A549 (cell line): ENCODE results near the gene GSKIP. TPM values are rescaled to one million over a fixed set of nuclear protein-coding genes. Genes with fewer than 3 reads are reported as not detected.
A peak's percentile ranks its signal among the peaks of the same experiment; 100 is the strongest.

Experiments used
- ATAC-seq, 2 experiments: fragments of 200-7000 bp in 1 of 2; fragments of >200 bp in 1 of 2; cut with Nextera tagmentation in 1 of 2; cut with Tn5 transposase in 1 of 2; 3 replicates each; pipeline versions ENCODE4 v1.8.0 to v1.9.1; 2018 to 2020; ENCODE audit warnings: mild to moderate bottlenecking in 1 of 2, moderate library complexity in 1 of 2
- CTCF ChIA-PET: fragments of 300-600 bp; sonication (Branson Sonifier 250); formaldehyde crosslinking; extraction: SDS; loops from one replicate; lab custom pipeline; 2021; ENCODE audit warnings: antibody characterized with exemption, inconsistent platforms; lab: Yijun Ruan, JAX
- POLR2A ChIA-PET: fragments of 350-600 bp; formaldehyde crosslinking; extraction: SDS; loops from one replicate; lab custom pipeline; 2021; ENCODE audit warnings: antibody characterized with exemption, inconsistent platforms; lab: Yijun Ruan, JAX
- DNase-seq, 2 experiments: peaks; one replicate each; pipeline versions ENCODE4 v3.0.0 to v3.0.0-alpha.2; 2011 to 2016; ENCODE audit warnings: low read depth in 1 of 2, low spot score in 1 of 2
- FAIRE-seq: peaks from 2 replicates; lab custom pipeline; 2011; peaks lifted over from hg19 to GRCh38; lab: Jason Lieb, UNC
- H3K27ac ChIP-seq, 2 experiments: fragments of >200 bp; sonication (Bioruptor Twin); formaldehyde crosslinking; 3 replicates each; pipeline ENCODE4 v1.5.1; 2016 to 2017
- H3K4me1 ChIP-seq: fragments of >200 bp; sonication (Bioruptor Twin); formaldehyde crosslinking; 3 replicates; pipeline ENCODE4 v1.6.1; 2016
- H3K4me2 ChIP-seq: fragments of >200 bp; sonication (Bioruptor Twin); formaldehyde crosslinking; 3 replicates; pipeline ENCODE4 v1.6.1; 2016
- H3K4me3 ChIP-seq: fragments of >200 bp; sonication (Bioruptor Twin); formaldehyde crosslinking; 3 replicates; pipeline ENCODE4 v1.5.1; 2016
- H3K9me3 ChIP-seq: fragments of >200 bp; sonication (Bioruptor Twin); formaldehyde crosslinking; 3 replicates; pipeline ENCODE4 v1.6.1; 2016
- CBX2 ChIP-seq: fragments of 200-600 bp; sonication (generic); IDR thresholded peaks from 2 replicates; pipeline ENCODE4 v1.6.1; 2016; ENCODE audit warnings: low read depth, mild to moderate bottlenecking, borderline replicate concordance
- CEBPB ChIP-seq, 2 experiments: fragments of >200 bp in 1 of 2; sonication (Bioruptor Twin) in 1 of 2; formaldehyde crosslinking in 1 of 2; IDR thresholded peaks; 2 replicates each; pipeline ENCODE4 v1.6.1; 2012 to 2016
- CHD2 ChIP-seq: fragments of 150-350 bp; IDR thresholded peaks from 2 replicates; pipeline ENCODE4 v1.6.1; 2014; ENCODE audit warnings: low read length; ENCODE audit not compliant: partially characterized antibody
- EHF ChIP-seq: fragments of 250-450 bp; sonication (Bioruptor Pico); IDR thresholded peaks from 2 replicates; pipeline ENCODE4 v1.5.0; 2020; ENCODE audit warnings: mild to moderate bottlenecking
- ESRRA ChIP-seq: fragments of 150-350 bp; IDR thresholded peaks from 2 replicates; pipeline ENCODE4 v1.6.1; 2014; ENCODE audit warnings: mild to moderate bottlenecking, low read length, borderline replicate concordance
- FOXS1 ChIP-seq: fragments of 250-450 bp; sonication (Bioruptor Pico); IDR thresholded peaks from 2 replicates; pipeline ENCODE4 v1.5.0; 2020; ENCODE audit warnings: mild to moderate bottlenecking, moderate library complexity
- MYC ChIP-seq: IDR thresholded peaks from 2 replicates; pipeline ENCODE4 v1.6.1; 2012; ENCODE audit warnings: mild to moderate bottlenecking, inconsistent platforms, low read length, improper control_type of control experiment, borderline replicate concordance
- PHF8 ChIP-seq: fragments of 200-600 bp; sonication (generic); IDR thresholded peaks from 2 replicates; pipeline ENCODE4 v1.6.1; 2016; ENCODE audit warnings: low read depth, mild to moderate bottlenecking, antibody characterized with exemption, moderate library complexity, borderline replicate concordance
- RARB ChIP-seq: fragments of 250-450 bp; sonication (Bioruptor Pico); IDR thresholded peaks from 2 replicates; pipeline ENCODE4 v1.8.0; 2021; ENCODE audit warnings: mild to moderate bottlenecking, moderate library complexity
- RCOR1 ChIP-seq: fragments of 150-350 bp; IDR thresholded peaks from 2 replicates; pipeline ENCODE4 v1.6.1; 2014; ENCODE audit warnings: antibody characterized with exemption, low read length, low read depth
- RFX5 ChIP-seq: fragments of 450-650 bp; IDR thresholded peaks from 2 replicates; pipeline ENCODE4 v1.7.1; 2014; ENCODE audit warnings: antibody characterized with exemption, mild to moderate bottlenecking, moderate library complexity
- RNF2 ChIP-seq: fragments of 200-600 bp; sonication (generic); IDR thresholded peaks from 2 replicates; pipeline ENCODE4 v1.6.1; 2016; ENCODE audit warnings: low read depth, mild to moderate bottlenecking, antibody characterized with exemption, moderate library complexity, borderline replicate concordance
- SREBF2 ChIP-seq: fragments of 450-650 bp; IDR thresholded peaks from 2 replicates; pipeline ENCODE4 v1.6.1; 2014; ENCODE audit warnings: mild to moderate bottlenecking, moderate library complexity
- ZC3H11A ChIP-seq: fragments of 450-650 bp; IDR thresholded peaks from 2 replicates; pipeline ENCODE4 v1.6.1; 2014; ENCODE audit warnings: antibody characterized with exemption, mild to moderate bottlenecking
- ZFP36 ChIP-seq: fragments of 450-650 bp; IDR thresholded peaks from 2 replicates; pipeline ENCODE4 v1.6.1; 2014; ENCODE audit warnings: borderline replicate concordance; ENCODE audit not compliant: partially characterized antibody
- WGBS: methylation state at CpG from one replicate; pipeline ENCODE4 v1.1.6; 2017; ENCODE audit errors: missing lambda C conversion rate; 5-methylcytosine and 5-hydroxymethylcytosine counted together
- polyA plus RNA-seq, 4 experiments: library from polyadenylated mRNA; depleted of rRNA in 3 of 4; stranded (reverse); fragments of >200 nt; fragmentation: RNase III in 1 of 4; extraction: RNeasy Plus Mini Kit Qiagen cat#74134 plus additional on column Dnase treatment in 1 of 4; gene quantifications; 2 replicates in 3 of 4; 3 replicates in 1 of 4; pipeline ENCODE4 v1.2.3, GENCODE V29; 2011 to 2017
- TF ChIP-seq, protein P1 (sequence below): fragments of >200 bp; sonication (Bioruptor Twin); formaldehyde crosslinking; IDR thresholded peaks from 2 replicates; pipeline ENCODE4 v1.6.1; 2016
- TF ChIP-seq, protein P2 (sequence below): fragments of 250-450 bp; sonication (Bioruptor Pico); IDR thresholded peaks from 2 replicates; pipeline ENCODE4 v1.5.0; 2021; ENCODE audit warnings: mild to moderate bottlenecking, moderate library complexity, borderline replicate concordance
- TF ChIP-seq, protein P3 (sequence below): fragments of 450-650 bp; IDR thresholded peaks from 2 replicates; pipeline ENCODE4 v1.6.1; 2014; ENCODE audit warnings: antibody characterized with exemption
- TF ChIP-seq, protein P4 (sequence below): IDR thresholded peaks from 2 replicates; pipeline ENCODE4 v1.6.1; 2012
- TF ChIP-seq, protein P5 (sequence below): fragments of >200 bp; sonication (Bioruptor Twin); formaldehyde crosslinking; IDR thresholded peaks from 3 replicates; pipeline ENCODE4 v1.6.1; 2016

GSKIP gene
- polyA plus RNA-seq, 2 of the 4 experiments (the other 2 are of a cell fraction), result 30.9 to 57.8 TPM

DNA sequence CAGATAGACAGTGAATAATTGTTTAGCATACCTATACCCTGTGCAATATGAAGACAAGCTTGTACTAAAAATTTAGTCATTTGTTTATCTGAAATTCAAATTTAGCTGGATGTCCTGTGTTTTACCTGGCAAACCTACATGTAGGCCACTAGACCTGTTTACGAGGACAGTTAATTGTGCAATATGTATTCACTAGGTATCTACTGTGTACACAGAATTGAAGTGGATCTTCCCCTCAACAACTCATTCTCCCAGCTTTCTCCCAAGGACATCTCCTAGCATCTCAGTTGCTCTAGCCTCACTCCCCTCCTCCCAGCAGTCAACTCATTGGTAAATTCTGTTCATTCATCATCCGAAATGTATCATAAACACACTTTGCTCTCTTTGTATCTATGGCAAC, 53.9 kb downstream of the GSKIP start:
- CTCF ChIA-PET, result interaction anchor here (1.5 to 3.4 kb wide), 2 partner anchors 120 to 318 kb away, joined by 4 to 8 read pairs; no protein-coding TSS in a partner anchor
- no peak for ATAC-seq
- H3K9me3 ChIP-seq, result no peaks in the 10 kb centered on the region
- H3K27ac ChIP-seq, result no peak overlapping the region
- FAIRE-seq, result no peak
- 93% methylated on average over 2 of the region's 2 CpGs for WGBS
- no peak for DNase-seq
- no peaks in the 10 kb centered on the region for H3K4me1 ChIP-seq
- TF ChIP-seq, protein P1, sequence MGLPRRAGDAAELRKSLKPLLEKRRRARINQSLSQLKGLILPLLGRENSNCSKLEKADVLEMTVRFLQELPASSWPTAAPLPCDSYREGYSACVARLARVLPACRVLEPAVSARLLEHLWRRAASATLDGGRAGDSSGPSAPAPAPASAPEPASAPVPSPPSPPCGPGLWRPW, result no peak
- TF ChIP-seq EHF (CRISPR knock-in tag), result no peak
- TF ChIP-seq CEBPB (IDR thresholded peaks at IDR 0.05), result 0 out of 4 replicates have a peak, but pooled peaks of 1 of the 2 experiments have one; percentile 11
- no peak for TF ChIP-seq RFX5
- TF ChIP-seq, protein P2, sequence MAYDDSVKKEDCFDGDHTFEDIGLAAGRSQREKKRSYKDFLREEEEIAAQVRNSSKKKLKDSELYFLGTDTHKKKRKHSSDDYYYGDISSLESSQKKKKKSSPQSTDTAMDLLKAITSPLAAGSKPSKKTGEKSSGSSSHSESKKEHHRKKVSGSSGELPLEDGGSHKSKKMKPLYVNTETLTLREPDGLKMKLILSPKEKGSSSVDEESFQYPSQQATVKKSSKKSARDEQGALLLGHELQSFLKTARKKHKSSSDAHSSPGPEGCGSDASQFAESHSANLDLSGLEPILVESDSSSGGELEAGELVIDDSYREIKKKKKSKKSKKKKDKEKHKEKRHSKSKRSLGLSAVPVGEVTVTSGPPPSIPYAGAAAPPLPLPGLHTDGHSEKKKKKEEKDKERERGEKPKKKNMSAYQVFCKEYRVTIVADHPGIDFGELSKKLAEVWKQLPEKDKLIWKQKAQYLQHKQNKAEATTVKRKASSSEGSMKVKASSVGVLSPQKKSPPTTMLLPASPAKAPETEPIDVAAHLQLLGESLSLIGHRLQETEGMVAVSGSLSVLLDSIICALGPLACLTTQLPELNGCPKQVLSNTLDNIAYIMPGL (CRISPR knock-in tag), result no peak
- TF ChIP-seq, all 56 proteins: peak for 1
- POLR2A ChIA-PET, result no interaction called here
- Histone ChIP-seq H3K4me3 (no peak overlapping the region), H3K4me2 (no peak overlapping the region)

DNA sequence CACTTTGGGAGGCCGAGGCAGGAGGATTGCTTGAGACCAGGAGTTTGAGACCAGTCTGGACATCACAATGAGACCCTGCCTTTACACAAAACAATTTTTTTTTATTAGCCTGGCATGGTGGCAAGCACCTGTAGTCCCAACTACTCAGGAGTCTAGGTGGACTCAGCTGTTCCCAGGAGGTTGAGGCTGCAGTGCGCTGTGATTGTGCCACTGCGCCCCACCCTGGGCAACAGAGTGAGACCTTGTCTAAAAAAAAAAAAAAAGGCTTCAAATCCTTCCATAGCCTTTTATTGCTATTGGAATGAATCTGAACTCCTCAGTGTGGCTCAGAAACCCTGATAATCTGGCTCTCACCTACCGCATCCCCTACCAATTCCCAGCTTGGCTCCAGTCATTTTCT, 54.7 kb downstream of the GSKIP start:
- TF ChIP-seq ESRRA (no peak), CHD2 (no peak), RCOR1 (no peak), RFX5 (no peak), FOXS1 (CRISPR knock-in tag) (no peak), ZC3H11A (no peak), PHF8 (no peak), ZFP36 (no peak), RNF2 (no peak), CBX2 (no peak)
- TF ChIP-seq, protein P3, sequence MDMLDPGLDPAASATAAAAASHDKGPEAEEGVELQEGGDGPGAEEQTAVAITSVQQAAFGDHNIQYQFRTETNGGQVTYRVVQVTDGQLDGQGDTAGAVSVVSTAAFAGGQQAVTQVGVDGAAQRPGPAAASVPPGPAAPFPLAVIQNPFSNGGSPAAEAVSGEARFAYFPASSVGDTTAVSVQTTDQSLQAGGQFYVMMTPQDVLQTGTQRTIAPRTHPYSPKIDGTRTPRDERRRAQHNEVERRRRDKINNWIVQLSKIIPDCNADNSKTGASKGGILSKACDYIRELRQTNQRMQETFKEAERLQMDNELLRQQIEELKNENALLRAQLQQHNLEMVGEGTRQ, result no peak
- TF ChIP-seq, protein P4, sequence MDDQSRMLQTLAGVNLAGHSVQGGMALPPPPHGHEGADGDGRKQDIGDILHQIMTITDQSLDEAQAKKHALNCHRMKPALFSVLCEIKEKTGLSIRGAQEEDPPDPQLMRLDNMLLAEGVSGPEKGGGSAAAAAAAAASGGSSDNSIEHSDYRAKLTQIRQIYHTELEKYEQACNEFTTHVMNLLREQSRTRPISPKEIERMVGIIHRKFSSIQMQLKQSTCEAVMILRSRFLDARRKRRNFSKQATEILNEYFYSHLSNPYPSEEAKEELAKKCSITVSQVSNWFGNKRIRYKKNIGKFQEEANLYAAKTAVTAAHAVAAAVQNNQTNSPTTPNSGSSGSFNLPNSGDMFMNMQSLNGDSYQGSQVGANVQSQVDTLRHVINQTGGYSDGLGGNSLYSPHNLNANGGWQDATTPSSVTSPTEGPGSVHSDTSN, result no peak
- Histone ChIP-seq H3K4me3 (no peak overlapping the region), H3K4me1 (no peaks in the 10 kb centered on the region), H3K9me3 (no peaks in the 10 kb centered on the region), H3K27ac (no peak overlapping the region), H3K4me2 (no peak overlapping the region)
- CTCF ChIA-PET, result interaction anchor here (0.7 to 1.3 kb wide), 2 partner anchors 122 to 317 kb away, joined by 3 read pairs; no protein-coding TSS in a partner anchor
- WGBS, result 85% methylated on average over 4 of the region's 4 CpGs
- POLR2A ChIA-PET, result no interaction called here
- DNase-seq (no peak), FAIRE-seq (no peak), ATAC-seq (no peak)

DNA sequence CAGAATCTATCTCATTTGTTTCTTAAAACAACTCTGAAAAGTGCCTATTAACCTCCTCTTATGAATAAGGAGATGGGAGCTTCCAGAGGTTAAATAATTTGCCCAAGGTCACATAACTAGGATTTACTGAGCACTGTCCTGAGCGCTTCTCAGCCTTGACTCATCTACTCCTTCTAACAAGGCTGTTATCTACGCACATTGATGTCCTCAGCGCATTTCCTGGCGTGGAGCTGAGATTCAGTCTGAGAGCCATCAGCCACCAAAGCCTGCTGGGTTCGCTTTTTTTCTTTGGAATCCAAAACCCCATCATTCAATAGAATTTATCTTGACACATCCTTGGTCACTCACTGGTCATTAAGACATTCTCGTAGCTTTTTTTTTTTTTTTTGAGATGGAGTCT, 57.9 kb downstream of the GSKIP start:
- CTCF ChIA-PET, result interaction anchor here (0.8 to 2.4 kb wide), 6 partner anchors 18 to 322 kb away, joined by 3 to 12 read pairs (median 4); no protein-coding TSS in a partner anchor
- no peak for DNase-seq

More for the DNA sequence above, 57.9 kb downstream of the GSKIP start:
- TF ChIP-seq, protein P4, result no peak
- TF ChIP-seq, protein P5, sequence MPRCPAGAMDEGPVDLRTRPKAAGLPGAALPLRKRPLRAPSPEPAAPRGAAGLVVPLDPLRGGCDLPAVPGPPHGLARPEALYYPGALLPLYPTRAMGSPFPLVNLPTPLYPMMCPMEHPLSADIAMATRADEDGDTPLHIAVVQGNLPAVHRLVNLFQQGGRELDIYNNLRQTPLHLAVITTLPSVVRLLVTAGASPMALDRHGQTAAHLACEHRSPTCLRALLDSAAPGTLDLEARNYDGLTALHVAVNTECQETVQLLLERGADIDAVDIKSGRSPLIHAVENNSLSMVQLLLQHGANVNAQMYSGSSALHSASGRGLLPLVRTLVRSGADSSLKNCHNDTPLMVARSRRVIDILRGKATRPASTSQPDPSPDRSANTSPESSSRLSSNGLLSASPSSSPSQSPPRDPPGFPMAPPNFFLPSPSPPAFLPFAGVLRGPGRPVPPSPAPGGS, result no peak
- TF ChIP-seq CEBPB (IDR thresholded peaks at IDR 0.05), result no peak
- TF ChIP-seq RARB, result no peak
- no peak for TF ChIP-seq CBX2
- no peak for TF ChIP-seq SREBF2
- TF ChIP-seq, protein P1, result no peak
- no peak for TF ChIP-seq MYC
- H3K27ac ChIP-seq, result no peak overlapping the region
- ATAC-seq, result no peak
- FAIRE-seq, result no peak
- H3K4me3 ChIP-seq, result no peak overlapping the region
- 84% methylated on average over 6 of the region's 6 CpGs for WGBS
- H3K4me2 ChIP-seq, result no peak overlapping the region
- H3K4me1 ChIP-seq, result no peaks in the 10 kb centered on the region
- POLR2A ChIA-PET, result no interaction called here
- no peaks in the 10 kb centered on the region for H3K9me3 ChIP-seq
